GM19467 (cell line): ENCODE data around the gene WDHD1.
"Not testable (repeated sequence)": the region's sequence is repeated elsewhere in the genome, so short reads cannot be mapped to it uniquely, and the experiment has no call there.

Experiments
- ATAC-seq: cut with Tn5 transposase; IDR thresholded peaks from one replicate; pipeline ENCODE4 v1.9.1; 2021; ENCODE audit warnings: mild to moderate bottlenecking, moderate library complexity; ENCODE audit not compliant: unreplicated experiment

Gene WDHD1

DNA sequence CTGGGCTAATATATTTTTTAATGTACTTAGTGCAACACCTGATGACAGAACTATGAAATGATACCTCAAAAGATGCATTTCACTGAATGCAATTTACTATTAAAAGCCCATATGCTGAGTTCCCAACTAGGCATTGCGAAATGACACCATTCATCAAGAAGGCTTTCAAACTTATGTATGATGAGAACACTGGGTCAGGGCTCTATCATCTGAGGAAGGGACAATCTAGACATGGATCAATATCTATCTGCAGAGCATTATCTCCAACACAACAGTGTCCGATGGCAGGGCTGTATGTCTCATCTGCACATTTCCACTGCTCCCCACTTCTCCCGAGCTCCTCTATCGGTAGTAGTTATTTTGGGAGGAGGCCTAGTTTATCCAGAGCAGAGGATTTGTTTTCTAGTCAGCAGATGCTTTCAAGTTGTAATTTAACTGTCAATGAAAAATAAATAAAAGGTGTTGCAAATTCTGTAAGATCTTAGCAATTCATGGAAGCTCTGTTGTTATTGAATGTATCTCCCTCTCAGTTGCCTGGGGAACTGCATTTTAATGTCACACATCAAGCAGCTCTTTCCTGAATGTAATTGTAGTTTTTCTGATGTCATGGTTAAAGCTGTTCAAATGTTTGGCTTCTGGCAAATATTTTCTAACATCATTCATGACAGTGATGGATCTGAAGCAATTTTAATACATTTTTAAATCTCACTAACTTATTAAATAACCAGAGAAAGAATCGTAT lies 116.9 kb downstream of the WDHD1 start:
- ATAC-seq, result no peak

DNA sequence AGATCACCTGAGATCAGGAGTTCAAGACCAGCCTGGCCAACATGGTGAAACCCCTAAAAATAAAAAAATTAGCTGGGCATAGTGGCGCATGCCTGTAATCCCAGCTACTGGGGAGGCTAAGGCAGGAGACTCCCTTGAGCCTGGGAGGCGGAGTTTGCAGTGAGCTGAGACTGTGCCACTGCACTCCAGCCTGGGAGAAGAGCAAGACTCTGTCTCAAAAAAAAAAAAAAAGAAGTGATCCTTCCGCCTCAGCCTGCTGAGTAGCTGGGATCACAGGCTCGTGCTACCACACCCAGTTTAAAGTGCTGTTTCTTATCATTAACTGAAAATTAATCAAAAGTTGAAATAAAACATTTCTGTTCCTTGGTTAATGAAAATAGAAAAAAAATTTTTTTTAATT lies 117.9 kb downstream of the WDHD1 start:
- ATAC-seq, result not testable (repeated sequence)

DNA sequence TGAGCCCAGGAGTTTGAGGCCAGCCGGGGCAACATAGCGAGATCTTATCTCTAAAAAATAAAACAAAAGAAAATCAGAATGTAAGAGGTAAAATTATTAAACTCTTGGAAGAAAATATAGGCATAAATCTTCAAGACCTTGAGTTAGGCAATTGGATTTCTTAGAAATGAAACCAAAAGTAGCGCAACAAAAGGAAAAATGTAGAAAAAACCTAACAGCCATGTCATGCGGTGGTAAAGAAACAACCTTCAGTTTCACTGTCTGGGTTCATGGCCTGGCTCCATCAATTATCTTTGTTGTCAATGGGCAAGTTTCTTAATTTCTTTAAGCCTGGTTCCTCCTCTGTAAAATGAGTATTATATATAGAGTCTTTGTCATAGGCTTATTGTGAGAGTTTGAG lies 118.7 kb downstream of the WDHD1 start:
- ATAC-seq, result peak; percentile 55

GRCh38 chr14:54906075-54906474 lies 120.8 kb downstream of the WDHD1 start:
- no peak for ATAC-seq

DNA sequence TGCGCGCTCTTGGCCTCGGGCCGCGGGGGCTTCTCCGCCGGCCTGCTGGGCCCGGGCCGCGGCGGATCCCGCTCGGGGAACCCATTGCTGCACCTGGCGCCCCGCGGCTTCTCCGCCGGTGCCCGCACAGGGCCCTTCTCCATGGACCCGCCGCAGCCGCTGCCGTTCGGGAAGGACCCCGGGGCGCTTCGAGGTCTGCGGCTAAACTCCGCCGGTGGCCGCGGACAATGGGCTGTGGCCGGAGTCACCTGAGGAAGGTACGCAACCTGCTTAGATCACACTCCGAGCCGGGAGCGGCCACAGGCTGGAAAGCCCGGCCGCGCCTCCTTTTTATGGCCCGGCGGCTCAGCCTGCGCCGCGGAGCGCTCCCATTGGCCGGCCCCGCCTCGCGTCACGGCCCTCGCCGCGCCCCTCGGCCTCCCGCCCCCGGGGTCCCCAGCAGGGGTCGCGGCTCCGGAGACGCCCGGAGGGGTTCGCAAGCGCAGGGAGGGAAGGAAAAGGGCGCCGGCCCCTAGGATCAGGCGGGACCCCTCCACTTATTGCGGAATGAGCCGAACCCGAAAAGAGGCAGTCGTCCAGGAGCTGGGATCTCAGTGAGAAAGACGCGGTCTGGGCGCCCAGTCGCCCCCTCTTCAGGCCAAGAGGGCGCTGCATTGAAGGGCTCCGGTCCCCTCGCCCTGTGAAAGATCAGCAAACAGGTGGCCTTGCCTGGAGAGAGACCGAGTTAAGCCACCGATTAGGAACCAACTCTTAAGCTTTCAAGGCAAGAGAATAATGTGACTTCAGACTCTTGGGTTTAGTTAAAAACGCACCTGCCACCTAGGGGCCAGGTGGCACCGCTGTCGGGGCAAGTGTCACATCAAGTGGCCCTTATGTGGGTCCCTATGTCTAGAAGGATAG lies 124.1 kb downstream of the WDHD1 start, which contains the start of gene GCH1:
Gene GCH1 (minus strand): TSS at position 306 of the 900 bp plus-strand sequence. CDS start 163 bp downstream, at position 143.
- ATAC-seq, result peak; percentile 66

DNA sequence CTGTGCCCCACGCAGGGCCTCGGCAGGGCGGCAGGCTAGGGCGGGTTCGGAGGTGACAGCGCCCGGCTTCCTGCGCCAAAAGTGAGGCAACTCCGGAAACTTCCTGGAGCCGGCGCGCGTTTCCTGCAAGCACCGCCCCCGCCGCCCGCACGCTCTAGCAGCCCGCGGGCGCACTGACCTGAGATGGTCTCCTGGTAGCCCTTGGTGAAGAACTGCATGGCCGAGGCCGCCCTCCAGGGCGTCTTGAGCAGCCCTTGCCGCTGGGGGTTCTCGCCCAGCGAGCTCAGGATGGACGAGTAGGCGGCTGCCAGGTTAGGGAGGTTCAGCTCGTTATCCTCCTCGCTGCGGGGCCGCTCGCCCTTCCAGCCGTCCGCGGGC lies 124.8 kb downstream of the WDHD1 start:
- ATAC-seq, result peak; percentile 50

DNA sequence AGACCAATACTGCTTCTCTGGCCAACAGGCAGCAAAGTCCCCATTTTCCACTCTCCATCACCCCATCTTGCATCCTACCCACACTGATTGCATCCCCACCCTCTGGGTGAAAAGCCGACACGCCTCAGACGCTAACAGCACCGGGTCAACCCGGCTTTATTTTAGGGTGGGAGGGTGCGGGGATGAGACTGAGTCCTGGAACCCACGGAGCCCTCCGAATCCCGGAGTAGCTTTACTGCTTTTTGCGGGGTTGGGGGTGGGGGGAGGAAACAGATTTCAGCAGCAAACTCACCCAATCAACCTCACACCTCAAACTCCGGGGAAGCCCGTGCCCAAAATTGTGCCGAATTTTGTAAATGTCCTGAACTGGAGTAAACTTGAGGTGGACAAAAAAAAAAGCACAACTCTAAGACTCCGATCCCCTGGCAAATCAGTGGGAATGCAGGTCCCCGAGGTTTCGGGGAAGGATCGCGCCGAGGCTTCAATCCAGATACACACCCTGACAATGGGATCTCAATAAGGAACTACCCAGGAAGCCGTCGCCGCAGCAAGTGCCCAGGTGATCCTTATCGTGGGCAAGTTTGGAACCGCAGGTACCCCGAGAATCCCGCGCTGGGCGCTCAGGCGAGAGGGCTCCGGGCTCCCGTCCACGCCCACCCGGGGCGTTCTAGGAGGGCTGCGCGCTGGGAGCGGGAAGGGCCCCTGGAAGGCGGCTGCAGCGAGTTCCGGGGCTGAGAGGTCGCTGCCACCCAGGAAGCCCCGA lies 125.3 kb downstream of the WDHD1 start:
- no peak for ATAC-seq

DNA sequence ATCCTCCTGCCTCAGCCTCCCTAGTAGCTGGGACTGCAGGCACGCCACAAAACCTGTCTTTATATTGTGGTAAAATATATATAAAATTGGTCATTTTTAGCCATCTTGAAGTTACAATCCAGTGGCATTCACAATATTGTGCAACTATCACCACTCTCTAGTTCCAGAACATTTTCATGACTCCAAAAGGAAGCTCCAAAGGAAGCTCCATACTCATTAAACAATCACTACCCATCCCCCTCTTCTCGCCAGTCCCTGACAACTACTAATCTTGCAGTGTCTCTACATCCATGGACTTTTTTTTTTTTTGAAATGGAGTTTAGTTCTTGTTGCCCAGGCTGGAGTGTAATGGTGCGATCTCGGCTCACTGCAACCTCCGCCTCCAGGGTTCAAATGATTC lies 127.3 kb downstream of the WDHD1 start:
- ATAC-seq, result no peak

DNA sequence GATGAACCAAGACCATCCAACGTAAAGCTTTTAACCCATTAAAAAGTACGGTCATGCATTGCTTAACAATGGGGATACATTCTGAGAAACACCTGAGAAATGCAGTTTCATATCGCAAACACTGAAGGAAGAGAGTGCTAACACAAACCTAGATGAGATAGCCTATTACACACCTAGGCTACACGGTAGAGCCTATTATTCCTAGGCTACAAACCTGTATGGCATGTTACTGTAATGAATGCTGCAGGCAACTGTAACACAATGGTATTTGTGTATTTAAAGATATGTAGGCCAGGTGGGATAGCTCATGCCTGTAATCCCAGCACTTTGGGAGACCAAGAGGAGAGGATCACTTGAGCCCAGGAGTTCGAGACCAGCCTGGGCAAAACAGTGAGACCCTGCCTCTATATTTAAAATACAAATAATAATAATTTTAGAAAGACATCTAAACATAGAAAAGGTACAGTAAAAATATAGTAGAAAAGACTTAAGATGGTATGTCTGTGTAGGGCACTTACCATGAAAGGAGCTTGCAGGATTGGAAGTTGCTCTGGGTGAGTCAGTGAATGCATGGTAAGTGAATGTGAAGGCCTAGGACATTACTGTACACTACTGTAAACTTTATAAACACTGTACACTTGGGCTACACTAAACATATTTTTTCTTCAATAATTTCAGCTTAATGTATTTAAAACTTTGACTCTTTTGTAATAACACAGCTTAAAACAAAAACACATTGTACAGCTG lies 128.9 kb downstream of the WDHD1 start:
- not testable (repeated sequence) for ATAC-seq

- no peak for ATAC-seq
Measured at GRCh38 chr14:54895683-54896082, 131.2 kb downstream of the WDHD1 start.

GRCh38 chr14:54894995-54895394 lies 131.9 kb downstream of the WDHD1 start:
- ATAC-seq, result no peak

GRCh38 chr14:54893151-54893760 lies 133.6 kb downstream of the WDHD1 start:
- no peak for ATAC-seq

DNA sequence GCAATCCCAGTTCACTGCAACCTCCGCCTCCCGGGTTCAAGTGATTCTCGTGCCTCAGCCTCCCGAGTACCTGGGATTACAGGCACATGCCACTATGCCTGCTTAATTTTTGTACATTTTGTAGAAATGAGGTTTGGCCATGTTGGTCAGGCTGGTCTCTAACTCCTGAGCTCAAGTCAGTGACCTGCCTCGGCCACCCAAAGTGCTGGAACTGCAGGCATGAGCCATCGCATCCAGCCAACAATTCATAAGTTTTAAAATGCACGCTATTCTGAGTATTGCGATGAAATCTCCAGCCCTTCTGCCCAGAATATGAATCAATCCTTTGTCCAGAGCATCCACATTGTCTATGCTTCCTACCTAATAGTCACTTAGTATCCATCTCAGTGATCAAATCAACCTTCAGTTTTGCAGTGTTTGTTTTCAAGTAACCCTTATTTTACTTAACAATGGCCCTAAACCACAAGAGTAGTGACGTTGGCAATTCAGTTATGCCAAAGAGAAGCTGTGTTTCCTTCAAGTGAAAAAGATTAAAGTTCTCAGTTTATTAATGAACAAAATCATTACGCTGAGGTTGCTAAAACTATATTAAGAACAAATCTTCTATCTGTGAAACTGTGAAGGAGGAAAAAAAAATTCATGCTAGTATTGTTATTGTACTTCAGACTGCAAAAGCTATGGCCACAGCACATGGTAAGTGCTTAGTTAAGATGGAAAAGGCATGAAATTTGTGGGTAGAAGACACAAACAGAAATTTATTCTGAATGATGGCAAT lies 135.2 kb downstream of the WDHD1 start:
- no peak for ATAC-seq

DNA sequence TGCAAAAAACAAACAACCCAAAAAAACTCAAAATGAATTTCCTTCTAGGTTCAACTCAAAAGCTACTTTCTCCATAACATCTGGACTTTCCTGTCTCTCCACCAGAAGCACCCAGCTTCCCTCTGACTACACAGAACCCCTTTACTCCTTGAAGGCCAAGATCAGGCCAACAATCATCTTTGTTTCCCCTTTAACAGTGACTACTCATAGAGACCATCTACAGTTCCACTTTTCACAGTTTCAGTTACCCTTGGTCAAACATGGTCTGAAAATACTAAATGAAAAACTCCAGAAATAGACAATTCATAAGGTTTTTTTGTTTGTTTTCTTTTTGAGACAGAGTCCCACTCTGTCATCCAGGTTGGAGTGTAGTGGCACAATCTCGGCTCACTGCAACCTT lies 136.1 kb downstream of the WDHD1 start:
- ATAC-seq, result no peak

GRCh38 chr14:54889919-54890318 lies 137.0 kb downstream of the WDHD1 start:
- ATAC-seq, result no peak
